ENCODE data around the gene SPON1.

DNA sequence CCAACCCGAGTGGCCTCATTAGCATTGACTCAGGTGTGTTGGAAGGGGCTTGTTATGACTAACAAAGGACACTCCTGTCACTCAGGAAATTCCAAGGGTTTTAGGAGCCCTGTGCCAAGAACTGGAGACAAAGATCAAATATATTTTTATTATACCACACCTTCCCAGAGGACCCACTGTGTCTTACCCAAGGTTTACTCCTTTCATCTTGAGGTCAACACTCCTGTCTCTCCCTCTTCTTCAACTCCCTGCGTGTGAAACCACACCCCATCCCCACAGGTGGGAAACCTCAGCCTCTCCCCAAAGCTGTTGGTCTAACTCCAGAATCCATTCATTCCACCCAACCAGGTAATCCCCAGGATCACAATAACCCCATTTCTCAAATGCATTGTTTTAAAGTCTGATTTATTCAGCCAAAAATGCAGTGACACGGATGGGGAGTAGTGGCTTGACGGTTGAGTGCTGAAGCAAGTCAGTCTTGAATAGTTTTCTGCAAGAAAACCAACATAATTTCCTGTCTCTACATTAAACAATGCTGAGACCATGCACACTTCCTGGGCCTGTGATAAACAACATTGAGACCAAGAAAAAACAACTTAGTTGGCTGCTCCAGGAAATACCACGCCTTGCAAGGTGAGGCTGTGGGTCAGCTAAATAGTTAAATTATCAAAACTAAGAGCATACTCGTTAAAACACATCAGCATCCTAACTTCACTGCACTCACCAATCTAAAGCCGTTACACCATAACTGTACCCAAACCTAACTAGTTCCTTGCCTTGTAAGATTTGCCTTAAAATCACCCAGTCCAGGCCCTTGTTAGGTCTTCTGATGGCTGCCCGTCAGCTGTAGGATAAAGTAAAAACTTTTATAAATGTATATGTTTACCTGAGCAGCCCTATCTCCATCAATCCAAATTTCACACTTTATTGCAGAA, 38.5 kb upstream of the SPON1 start:
- TF ChIP-seq, protein P1, sequence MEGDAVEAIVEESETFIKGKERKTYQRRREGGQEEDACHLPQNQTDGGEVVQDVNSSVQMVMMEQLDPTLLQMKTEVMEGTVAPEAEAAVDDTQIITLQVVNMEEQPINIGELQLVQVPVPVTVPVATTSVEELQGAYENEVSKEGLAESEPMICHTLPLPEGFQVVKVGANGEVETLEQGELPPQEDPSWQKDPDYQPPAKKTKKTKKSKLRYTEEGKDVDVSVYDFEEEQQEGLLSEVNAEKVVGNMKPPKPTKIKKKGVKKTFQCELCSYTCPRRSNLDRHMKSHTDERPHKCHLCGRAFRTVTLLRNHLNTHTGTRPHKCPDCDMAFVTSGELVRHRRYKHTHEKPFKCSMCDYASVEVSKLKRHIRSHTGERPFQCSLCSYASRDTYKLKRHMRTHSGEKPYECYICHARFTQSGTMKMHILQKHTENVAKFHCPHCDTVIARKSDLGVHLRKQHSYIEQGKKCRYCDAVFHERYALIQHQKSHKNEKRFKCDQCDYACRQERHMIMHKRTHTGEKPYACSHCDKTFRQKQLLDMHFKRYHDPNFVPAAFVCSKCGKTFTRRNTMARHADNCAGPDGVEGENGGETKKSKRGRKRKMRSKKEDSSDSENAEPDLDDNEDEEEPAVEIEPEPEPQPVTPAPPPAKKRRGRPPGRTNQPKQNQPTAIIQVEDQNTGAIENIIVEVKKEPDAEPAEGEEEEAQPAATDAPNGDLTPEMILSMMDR (IDR thresholded peaks at IDR 0.05) = no peak
- TF ChIP-seq EZH2 (IDR thresholded peaks at IDR 0.05; ENCODE audit: borderline replicate concordance, insufficient read depth, low read depth, low read length, poor library complexity, severe bottlenecking) = no peak

Data from B cell (primary cell).